ENCODE data around the gene UBE2D1. TPM values are rescaled to one million over a fixed set of nuclear protein-coding genes. Genes with fewer than 3 reads are reported as not detected.

The UBE2D1 gene
- total and polyA plus RNA-seq, 2 of the 13 experiments (the other 11 are each of a cell fraction or from before 2014, with no cell fraction given): 6.2 to 13.8 TPM

DNA sequence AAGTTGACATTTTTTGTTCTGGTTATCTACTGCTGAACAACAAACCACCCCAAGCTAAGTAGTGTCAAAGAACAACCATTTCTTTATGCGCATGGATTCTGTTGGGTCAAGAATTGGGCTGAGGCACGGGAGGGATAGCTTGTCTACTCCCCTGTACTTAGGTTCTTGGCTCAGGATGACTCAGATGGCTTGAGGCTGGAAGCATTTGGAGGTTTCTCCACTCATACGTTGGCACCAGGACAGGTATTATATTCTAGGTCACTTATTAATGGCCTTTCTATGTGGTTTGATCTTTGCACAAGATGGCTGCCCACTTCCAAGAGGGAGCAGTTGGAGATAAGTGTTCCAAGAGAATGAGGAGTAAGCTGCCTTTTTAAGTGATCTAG is 38.6 kb downstream of the UBE2D1 start:
- no peaks in the 10 kb centered on the region for H3K4me1 ChIP-seq (ENCODE audit: insufficient read depth, low read length)
- H3K36me3 ChIP-seq (replicated peaks in 1 of 2; ENCODE audit: control insufficient read depth in 1 of 2, insufficient read depth in 2 of 2, low read length in 2 of 2): peaks cover 0 to 7% of the 10 kb centered on the region in 2 experiments; a peak in 1 of 5 replicates
- H3K4me2 ChIP-seq (ENCODE audit: low read depth, low read length): no peak overlapping the region
- no peak overlapping the region for H2AFZ ChIP-seq (ENCODE audit: low read length)
- no peak for DNase-seq (ENCODE audit: low spot score)
- no peaks in the 10 kb centered on the region; a peak in 1 of 5 replicates for H3K27me3 ChIP-seq (ENCODE audit: control insufficient read depth in 1 of 2, insufficient read depth in 2 of 2, low read length in 2 of 2)
- 90% methylated on average over 3 of the region's 3 CpGs for WGBS (ENCODE audit: low lambda C conversion rate)
- no peak overlapping the region for H3K9ac ChIP-seq (ENCODE audit: insufficient read depth, low read depth, low read length)
- H3K79me2 ChIP-seq (ENCODE audit: insufficient read depth, low read length): no peaks in the 10 kb centered on the region
- H3K27ac ChIP-seq (ENCODE audit: extremely low read length, insufficient read depth, low read length): no peak overlapping the region
- in situ Hi-C loops (cut with HindIII; ENCODE audit: extremely low pct_ligation_motif_present, low pct_unique_long_range_greater_than_20kb): no loop called here
- TF ChIP-seq MTF2 (CRISPR knock-in tag; IDR thresholded peaks at IDR 0.05; ENCODE audit: borderline replicate concordance) (no peak), MAFG (CRISPR knock-in tag; IDR thresholded peaks at IDR 0.05) (no peak), ZNF773 (CRISPR knock-in tag; IDR thresholded peaks at IDR 0.05; ENCODE audit: borderline replicate concordance) (no peak), NR3C1 (CRISPR knock-in tag; IDR thresholded peaks at IDR 0.05) (no peak), ZNF292 (CRISPR knock-in tag; IDR thresholded peaks at IDR 0.05; ENCODE audit: borderline replicate concordance, low read depth) (no peak), SALL1 (CRISPR knock-in tag; IDR thresholded peaks at IDR 0.05) (no peak), ATF7 (IDR thresholded peaks at IDR 0.05) (no peak), ATF7 (CRISPR knock-in tag; IDR thresholded peaks at IDR 0.05) (no peak), STAT5B (CRISPR knock-in tag; IDR thresholded peaks at IDR 0.05) (no peak), ZNF792 (CRISPR knock-in tag; IDR thresholded peaks at IDR 0.05) (no peak), ZFP1 (CRISPR knock-in tag; IDR thresholded peaks at IDR 0.05) (no peak)
- no peak for FAIRE-seq
- POLR2A ChIA-PET: no interaction called here
- intact Hi-C loops (cut with micrococcal nuclease; ENCODE audit: unreplicated experiment): no loop called here
- H3K4me3 ChIP-seq (replicated peaks in 1 of 3; ENCODE audit: insufficient read depth in 1 of 3, low read depth in 2 of 3, low read length in 3 of 3): no peak overlapping the region
- no peaks in the 10 kb centered on the region for H4K20me1 ChIP-seq (ENCODE audit: insufficient read depth, low read length)
- H3K9me3 ChIP-seq (ENCODE audit: low read length): no peaks in the 10 kb centered on the region
- CTCF ChIA-PET (ENCODE audit: low intra/inter-chr PET ratio, low total read pairs): no interaction called here
- ATAC-seq: no peak
- no TSS peak for BruUV-seq (replicated peaks)

DNA sequence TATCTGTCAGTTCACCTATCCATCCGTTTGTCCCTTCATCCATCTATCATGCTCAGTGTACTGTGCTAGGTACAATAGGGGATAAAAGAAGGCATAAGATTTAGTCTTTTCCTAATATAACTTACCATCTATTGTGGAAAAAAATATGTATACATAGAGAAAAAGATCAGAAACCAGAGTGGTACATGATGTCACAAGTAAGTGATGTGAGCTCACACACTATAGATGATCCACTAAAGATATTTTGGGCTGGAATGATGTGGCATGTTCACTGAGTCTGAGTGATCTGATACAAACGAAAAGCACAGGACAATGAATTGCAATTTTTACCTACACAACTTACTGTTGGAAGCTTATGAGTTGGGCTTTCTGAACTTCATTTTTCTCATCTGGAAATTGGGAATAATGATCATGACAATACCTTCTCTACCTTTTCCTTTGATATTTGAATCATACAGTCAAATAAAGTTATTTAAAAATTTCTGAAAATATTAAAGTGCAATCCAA is 47.7 kb downstream of the UBE2D1 start:
- BruUV-seq (replicated peaks): no TSS peak
- FAIRE-seq (no peak), ATAC-seq (no peak), DNase-seq (ENCODE audit: low spot score) (no peak)
- Histone ChIP-seq H3K9ac (ENCODE audit: insufficient read depth, low read depth, low read length) (no peak overlapping the region), H3K9me3 (ENCODE audit: low read length) (no peaks in the 10 kb centered on the region), H3K4me2 (ENCODE audit: low read depth, low read length) (no peak overlapping the region), H3K27ac (ENCODE audit: extremely low read length, insufficient read depth, low read length) (no peak overlapping the region), H3K27me3 (ENCODE audit: control insufficient read depth in 1 of 2, insufficient read depth in 2 of 2, low read length in 2 of 2) (no peaks in the 10 kb centered on the region; a peak in 1 of 5 replicates), H3K4me1 (ENCODE audit: insufficient read depth, low read length) (peaks cover 26% of the 10 kb centered on the region), H3K79me2 (ENCODE audit: insufficient read depth, low read length) (peaks cover 22% of the 10 kb centered on the region), H2AFZ (ENCODE audit: low read length) (no peak overlapping the region), H3K4me3 (replicated peaks in 1 of 3; ENCODE audit: insufficient read depth in 1 of 3, low read depth in 2 of 3, low read length in 3 of 3) (no peak overlapping the region), H3K36me3 (replicated peaks in 1 of 2; ENCODE audit: control insufficient read depth in 1 of 2, insufficient read depth in 2 of 2, low read length in 2 of 2) (peaks cover 1 to 4% of the 10 kb centered on the region in 2 experiments; a peak in 4 of 5 replicates), H4K20me1 (ENCODE audit: insufficient read depth, low read length) (no peaks in the 10 kb centered on the region)
- ChIA-PET POLR2A (no interaction called here), CTCF (ENCODE audit: low intra/inter-chr PET ratio, low total read pairs) (no interaction called here)
- intact Hi-C loops (cut with micrococcal nuclease; ENCODE audit: unreplicated experiment) (no loop called here), in situ Hi-C loops (cut with HindIII; ENCODE audit: extremely low pct_ligation_motif_present, low pct_unique_long_range_greater_than_20kb) (loop anchor here (10.0 kb wide), 1 partner anchor 198 kb away; no protein-coding TSS in a partner anchor)
- 71% methylated on average over 2 of the region's 2 CpGs for WGBS (ENCODE audit: low lambda C conversion rate)
- TF ChIP-seq, protein P1, sequence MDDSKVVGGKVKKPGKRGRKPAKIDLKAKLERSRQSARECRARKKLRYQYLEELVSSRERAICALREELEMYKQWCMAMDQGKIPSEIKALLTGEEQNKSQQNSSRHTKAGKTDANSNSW (CRISPR knock-in tag; IDR thresholded peaks at IDR 0.05; ENCODE audit: borderline replicate concordance): no peak
- TF ChIP-seq PTBP1 (IDR thresholded peaks at IDR 0.05; ENCODE audit: low read depth, low read length, poor library complexity, severe bottlenecking) (no peak), SP4 (CRISPR knock-in tag; IDR thresholded peaks at IDR 0.05) (no peak), MAFK (conservative IDR thresholded peaks at IDR 0.05 in 1 of 2, IDR thresholded peaks at IDR 0.05 in 1 of 2; ENCODE audit: low read length in 2 of 2) (no peak), RFX5 (IDR thresholded peaks at IDR 0.05; ENCODE audit: low read depth, low read length) (no peak)
- TF ChIP-seq, protein P2, sequence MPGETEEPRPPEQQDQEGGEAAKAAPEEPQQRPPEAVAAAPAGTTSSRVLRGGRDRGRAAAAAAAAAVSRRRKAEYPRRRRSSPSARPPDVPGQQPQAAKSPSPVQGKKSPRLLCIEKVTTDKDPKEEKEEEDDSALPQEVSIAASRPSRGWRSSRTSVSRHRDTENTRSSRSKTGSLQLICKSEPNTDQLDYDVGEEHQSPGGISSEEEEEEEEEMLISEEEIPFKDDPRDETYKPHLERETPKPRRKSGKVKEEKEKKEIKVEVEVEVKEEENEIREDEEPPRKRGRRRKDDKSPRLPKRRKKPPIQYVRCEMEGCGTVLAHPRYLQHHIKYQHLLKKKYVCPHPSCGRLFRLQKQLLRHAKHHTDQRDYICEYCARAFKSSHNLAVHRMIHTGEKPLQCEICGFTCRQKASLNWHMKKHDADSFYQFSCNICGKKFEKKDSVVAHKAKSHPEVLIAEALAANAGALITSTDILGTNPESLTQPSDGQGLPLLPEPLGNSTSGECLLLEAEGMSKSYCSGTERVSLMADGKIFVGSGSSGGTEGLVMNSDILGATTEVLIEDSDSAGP (CRISPR knock-in tag; IDR thresholded peaks at IDR 0.05; ENCODE audit: borderline replicate concordance): no peak
- TF ChIP-seq, protein P3, sequence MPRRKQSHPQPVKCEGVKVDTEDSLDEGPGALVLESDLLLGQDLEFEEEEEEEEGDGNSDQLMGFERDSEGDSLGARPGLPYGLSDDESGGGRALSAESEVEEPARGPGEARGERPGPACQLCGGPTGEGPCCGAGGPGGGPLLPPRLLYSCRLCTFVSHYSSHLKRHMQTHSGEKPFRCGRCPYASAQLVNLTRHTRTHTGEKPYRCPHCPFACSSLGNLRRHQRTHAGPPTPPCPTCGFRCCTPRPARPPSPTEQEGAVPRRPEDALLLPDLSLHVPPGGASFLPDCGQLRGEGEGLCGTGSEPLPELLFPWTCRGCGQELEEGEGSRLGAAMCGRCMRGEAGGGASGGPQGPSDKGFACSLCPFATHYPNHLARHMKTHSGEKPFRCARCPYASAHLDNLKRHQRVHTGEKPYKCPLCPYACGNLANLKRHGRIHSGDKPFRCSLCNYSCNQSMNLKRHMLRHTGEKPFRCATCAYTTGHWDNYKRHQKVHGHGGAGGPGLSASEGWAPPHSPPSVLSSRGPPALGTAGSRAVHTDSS (CRISPR knock-in tag; conservative IDR thresholded peaks at IDR 0.05): no peak

Data from HepG2 (cell line).